Adrenal gland (tissue), 5 donors: ENCODE results near the gene KRT6C.

ENCODE experiments used
- CTCF ChIP-seq, 6 experiments: fragments of 450-650 bp in 4 of 6; fragments of 200-600 bp in 2 of 6; sonication (generic) in 1 of 6; IDR thresholded peaks; 1 replicate in 5 of 6; 2 replicates in 1 of 6; pipeline versions ENCODE4 v1.5.1 to v1.8.0; 2016 to 2021; ENCODE audit warnings: antibody characterized with exemption in 6 of 6, mild to moderate bottlenecking in 2 of 6, moderate library complexity in 1 of 6
- POLR2A ChIP-seq, 2 donors: fragments of 450-650 bp; IDR thresholded peaks; one replicate each; pipeline ENCODE4 v1.6.1; 2017; ENCODE audit warnings: antibody characterized with exemption in 2 of 2, mild to moderate bottlenecking in 2 of 2, moderate library complexity in 1 of 2
- donor health status: DM: no; HTN: no; CAD: no.

- TF ChIP-seq CTCF (IDR thresholded peaks at IDR 0.05) (no peak), POLR2A (IDR thresholded peaks at IDR 0.05) (no peak)
Observed at GRCh38 chr12:52452101-52452500, 21.5 kb downstream of the KRT6C start, which contains the start of gene KRT6B.
